ENCODE results near the gene ZAR1. TPM values are rescaled to one million over a fixed set of nuclear protein-coding genes. Genes with fewer than 3 reads are reported as not detected.
"Not testable (repeated sequence)": the region's sequence is repeated elsewhere in the genome, so short reads cannot be mapped to it uniquely, and the experiment has no call there.

Gene ZAR1, protein sequence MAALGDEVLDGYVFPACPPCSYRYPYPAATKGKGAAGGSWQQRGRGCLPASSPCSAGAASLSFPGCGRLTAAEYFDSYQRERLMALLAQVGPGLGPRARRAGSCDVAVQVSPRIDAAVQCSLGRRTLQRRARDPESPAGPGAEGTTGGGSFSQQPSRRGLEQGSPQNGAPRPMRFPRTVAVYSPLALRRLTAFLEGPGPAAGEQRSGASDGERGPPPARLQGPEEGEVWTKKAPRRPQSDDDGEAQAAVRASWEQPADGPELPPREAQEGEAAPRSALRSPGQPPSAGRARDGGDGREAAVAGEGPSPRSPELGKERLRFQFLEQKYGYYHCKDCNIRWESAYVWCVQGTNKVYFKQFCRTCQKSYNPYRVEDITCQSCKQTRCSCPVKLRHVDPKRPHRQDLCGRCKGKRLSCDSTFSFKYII
- total RNA-seq, result not detected in 2 replicates

- no peak for DNase-seq (ENCODE audit: low read depth in 2 of 2)
Measured at GRCh38 chr4:48490012-48490679, at the start of gene ZAR1. Gene ZAR1 (plus strand): TSS chr4:48490252. CDS start chr4:48490292, 40 bp downstream.

- not testable (repeated sequence) for DNase-seq (ENCODE audit: low read depth in 2 of 2)
Measured at GRCh38 chr4:48440914-48441313, 49.1 kb upstream of the ZAR1 start.

DNA sequence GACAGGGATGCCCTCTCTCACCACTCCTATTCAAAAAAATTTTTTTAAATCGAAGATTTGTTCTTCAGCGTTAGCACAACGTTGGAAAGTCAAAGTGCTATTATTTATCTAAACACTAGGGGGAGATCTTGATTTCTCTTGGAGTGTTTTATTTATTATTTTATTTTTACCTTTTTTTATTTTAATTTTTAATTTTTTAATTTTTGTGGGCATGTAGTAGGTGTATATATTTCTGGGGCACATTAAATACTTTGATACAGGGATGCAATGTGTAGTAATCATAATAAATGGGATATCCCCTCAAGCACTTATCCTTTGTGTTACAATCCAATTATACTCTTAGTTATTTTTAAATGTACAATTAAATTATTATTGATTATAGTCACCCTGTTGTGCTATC is 44.3 kb upstream of the ZAR1 start:
- peak; percentile 27 to 43 for DNase-seq (ENCODE audit: low read depth in 2 of 2)

GRCh38 chr4:48446642-48447041 is 43.4 kb upstream of the ZAR1 start:
- no peak for DNase-seq (ENCODE audit: low read depth in 2 of 2)

DNA sequence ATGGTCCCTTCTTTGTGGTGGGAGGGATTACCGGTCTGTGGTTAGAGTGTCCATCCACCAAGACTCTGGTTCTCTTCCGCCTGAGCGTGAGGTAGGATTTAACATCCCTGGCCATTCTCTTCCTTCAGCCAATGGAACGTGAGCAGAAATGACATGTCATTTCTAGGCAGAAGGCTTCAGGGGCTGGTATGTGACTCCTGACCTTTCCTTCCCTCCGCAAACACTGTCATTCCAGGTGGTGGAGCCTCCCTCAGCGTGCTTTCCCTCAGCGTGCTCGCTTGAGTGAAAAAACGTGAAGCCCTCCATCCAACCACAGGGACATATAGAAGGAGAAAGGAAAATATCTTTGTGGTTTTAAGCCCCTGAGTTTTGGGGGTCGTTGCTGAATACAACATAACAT is 40.9 kb upstream of the ZAR1 start:
- DNase-seq (ENCODE audit: low read depth in 2 of 2), result no peak

GRCh38 chr4:48450740-48451139 is 39.3 kb upstream of the ZAR1 start:
- DNase-seq (ENCODE audit: low read depth in 2 of 2), result no peak

GRCh38 chr4:48451656-48452055 is 38.4 kb upstream of the ZAR1 start:
- DNase-seq (ENCODE audit: low read depth in 2 of 2), result not testable (repeated sequence)

DNA sequence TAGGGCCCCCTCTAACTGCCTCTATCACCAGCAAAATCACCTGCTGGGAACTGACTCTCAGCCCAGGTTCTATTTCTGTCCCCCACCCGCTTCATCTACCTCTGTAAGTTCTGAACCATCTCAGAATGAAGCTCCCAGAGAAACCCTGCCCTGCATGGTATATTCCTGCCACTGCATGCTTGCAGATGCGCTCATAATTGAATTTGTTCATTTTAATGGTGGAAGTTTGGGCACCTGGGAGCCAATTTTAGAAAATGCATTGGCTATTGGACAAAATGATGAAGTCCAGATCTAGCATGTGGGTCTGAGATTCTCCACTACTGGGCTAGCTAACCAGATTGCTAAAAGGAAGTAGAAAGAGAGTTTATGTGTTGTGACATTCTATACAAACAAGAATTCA is 35.5 kb upstream of the ZAR1 start:
- no peak for DNase-seq (ENCODE audit: low read depth in 2 of 2)

- DNase-seq (ENCODE audit: low read depth in 2 of 2), result no peak
Measured at GRCh38 chr4:48461000-48461399, 29.1 kb upstream of the ZAR1 start.

- DNase-seq (ENCODE audit: low read depth in 2 of 2), result no peak
Measured at GRCh38 chr4:48462363-48462762, 27.7 kb upstream of the ZAR1 start.

DNA sequence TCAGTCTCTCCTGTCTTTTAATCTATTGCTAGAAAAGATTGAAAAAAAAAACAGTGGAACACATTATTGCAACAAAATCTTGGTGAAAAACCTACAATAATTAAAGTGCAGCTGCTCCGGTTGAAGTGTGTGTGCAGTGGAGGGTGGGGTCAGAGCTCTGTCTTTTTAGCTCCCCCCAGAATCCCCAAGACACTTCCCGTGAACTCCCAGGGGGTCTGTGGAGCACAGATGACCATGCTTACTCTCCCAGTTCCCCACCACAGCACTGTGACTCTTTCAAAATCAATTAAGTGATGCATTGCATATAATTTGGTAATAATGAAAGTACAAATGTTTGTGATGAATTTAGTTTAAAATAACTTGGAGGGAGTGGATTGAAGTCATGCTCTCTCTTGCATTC is 22.6 kb upstream of the ZAR1 start:
- no peak for DNase-seq (ENCODE audit: low read depth in 2 of 2)

GRCh38 chr4:48467891-48468290 is 22.2 kb upstream of the ZAR1 start:
- no peak for DNase-seq (ENCODE audit: low read depth in 2 of 2)

DNA sequence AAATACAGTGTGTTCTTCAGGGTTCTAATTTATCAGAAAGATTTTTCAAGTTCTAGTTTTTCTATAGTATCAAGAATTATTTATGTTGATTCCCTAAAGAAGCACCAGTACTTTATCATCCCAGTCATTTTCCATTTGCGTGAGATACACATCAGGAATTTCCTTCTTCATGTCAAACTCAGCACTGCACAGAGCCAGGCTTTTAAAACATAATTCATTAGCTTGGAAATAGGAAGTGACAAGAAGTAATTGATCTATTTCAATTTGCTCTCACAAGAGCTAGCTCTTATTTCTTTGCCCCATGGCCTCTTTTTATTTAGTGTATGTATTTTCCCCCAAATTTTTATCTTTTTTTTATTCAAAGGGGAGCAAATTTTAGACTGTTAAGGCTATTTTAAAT is 19.9 kb upstream of the ZAR1 start:
- DNase-seq (ENCODE audit: low read depth in 2 of 2), result no peak

DNA sequence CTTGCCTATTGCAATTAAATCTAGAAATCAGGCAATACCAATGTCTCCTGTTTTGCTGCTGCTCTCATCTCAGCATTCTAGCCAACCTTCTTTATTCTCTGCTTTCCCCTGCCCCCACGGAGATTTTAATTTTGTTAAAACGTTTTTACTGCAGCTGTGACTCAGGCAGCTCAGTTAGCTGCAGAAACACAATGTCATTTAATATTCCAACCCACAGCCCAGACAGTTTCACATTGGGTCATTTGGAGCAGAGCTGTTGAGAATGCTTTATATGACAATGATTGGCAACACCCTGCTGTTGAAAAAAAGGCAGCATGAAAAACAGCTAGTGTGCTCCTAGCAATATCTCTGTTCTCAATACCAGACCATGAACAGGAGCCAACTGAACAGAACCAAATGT is 19.5 kb upstream of the ZAR1 start:
- DNase-seq (ENCODE audit: low read depth in 2 of 2), result no peak

DNA sequence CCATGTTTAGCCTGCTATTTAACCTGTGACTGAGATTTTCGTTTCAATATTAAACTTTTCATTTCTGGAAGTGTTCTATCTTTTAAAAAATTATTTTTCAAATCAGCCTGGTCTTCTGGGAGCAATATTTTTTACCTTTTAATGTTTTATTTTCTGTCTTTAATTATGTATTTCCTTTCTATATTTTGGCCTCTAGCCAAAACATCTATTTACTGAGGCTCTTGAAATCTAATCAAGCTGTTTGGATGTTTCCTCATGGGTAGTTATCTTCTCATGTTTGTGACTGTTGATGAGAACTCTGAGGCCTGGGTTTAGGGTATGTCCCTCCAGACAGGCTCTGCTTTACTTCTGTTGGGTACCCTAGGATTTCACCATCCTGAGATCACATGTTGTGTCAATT is 17.3 kb upstream of the ZAR1 start:
- DNase-seq (ENCODE audit: low read depth in 2 of 2), result no peak

DNA sequence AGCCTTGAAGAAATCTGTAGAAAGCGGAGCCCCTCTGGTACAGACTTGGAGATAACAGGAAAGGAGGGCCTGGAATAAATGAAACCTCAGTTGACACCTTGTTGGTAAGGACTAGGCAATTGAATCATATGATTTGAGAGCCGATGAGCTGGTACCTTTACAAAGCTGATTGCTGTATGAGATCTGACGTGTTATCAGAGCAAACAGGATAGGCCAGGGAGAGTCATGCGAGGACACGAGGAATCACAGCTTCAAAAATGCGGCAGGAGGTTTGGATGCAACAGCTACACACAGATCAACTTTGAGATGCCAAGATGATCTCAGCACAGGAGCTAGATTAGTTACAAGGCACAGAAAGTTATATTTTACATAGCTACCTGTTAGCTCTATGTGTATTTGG is 14.3 kb upstream of the ZAR1 start:
- no peak for DNase-seq (ENCODE audit: low read depth in 2 of 2)

DNA sequence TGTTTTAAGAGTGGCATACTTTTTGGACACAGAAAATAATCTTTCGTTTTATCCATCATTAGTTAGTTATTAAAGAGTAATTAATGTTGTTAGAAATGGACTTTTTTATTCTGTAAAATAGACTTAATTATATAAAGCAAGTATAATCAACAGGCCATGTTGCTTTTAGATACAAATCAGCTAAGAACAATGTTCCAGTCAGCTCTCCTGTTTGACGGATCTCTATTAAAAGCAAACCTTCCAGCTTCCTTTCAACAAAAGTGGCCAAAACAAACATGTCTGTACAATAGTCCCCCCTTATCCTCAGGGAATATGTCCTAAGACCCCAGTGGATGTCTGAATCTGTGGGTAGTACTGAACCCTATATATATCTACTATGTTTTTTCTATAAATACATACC is 11.8 kb upstream of the ZAR1 start:
- DNase-seq (ENCODE audit: low read depth in 2 of 2), result peak in 1 of 2 donors; percentile 48

GRCh38 chr4:48481581-48481980 is 8.5 kb upstream of the ZAR1 start:
- DNase-seq (ENCODE audit: low read depth in 2 of 2), result no peak

DNA sequence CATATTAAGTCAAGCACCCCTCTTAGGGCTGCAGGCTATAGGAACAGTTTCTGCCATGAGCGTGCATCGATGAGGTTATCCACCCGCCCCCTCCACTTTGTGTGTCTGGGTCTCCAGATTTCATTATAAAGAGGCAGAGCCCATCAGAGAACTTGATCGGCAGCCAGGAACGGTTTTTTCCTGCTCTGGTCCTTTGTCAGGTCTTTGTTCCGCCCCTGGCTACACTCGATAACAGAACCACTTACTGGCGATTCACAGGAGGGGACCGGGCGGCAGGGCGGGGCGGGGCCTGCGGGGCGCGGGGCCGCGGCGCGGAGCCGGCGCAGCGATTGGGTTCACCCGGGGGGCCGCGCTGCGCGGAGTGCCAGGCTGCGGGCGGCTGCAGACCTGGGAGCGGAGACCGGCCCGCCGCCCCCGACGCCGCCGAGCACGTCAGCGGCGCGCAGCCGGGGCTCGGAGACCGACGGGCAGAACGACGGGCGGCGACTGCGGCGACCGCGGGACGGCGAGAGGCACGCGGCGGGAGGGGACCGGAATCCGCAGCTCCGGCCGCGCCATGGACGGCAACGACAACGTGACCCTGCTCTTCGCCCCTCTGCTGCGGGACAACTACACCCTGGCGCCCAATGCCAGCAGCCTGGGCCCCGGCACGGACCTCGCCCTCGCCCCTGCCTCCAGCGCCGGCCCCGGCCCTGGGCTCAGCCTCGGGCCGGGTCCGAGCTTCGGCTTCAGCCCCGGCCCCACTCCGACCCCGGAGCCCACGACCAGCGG is 6.9 kb upstream of the ZAR1 start, which contains the start of gene SLC10A4:
Gene SLC10A4, plus strand, starts transcription at position 338 of the 771 bp plus-strand sequence. Its CDS starts 219 bp downstream, at position 557.
- DNase-seq (ENCODE audit: low read depth in 2 of 2), result peak in 1 of 2 donors; percentile 43

DNA sequence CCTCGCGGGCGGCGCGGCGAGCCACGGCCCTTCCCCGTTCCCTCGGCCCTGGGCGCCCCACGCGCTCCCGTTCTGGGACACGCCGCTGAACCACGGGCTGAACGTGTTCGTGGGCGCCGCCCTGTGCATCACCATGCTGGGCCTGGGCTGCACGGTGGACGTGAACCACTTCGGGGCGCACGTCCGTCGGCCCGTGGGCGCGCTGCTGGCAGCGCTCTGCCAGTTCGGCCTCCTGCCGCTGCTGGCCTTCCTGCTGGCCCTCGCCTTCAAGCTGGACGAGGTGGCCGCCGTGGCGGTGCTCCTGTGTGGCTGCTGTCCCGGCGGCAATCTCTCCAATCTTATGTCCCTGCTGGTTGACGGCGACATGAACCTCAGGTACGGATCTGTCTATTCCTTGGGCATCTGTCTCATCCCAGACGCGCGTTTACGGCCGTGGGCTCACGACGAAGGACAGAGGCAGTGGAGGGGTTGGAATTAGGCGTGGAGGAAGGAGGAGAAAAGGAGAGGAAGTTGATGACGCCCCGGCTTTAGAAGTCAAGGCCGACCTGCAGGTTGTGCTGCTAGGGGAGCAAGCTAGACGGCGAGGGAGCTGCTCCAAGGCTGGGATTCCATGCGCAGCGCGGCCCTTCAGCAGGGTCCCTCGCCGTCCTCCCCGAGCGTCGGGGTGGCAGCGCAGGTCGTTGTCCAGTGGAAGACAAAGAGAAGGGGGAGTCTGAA is 6.1 kb upstream of the ZAR1 start:
- DNase-seq (ENCODE audit: low read depth in 2 of 2), result peak in 1 of 2 donors; percentile 16

- DNase-seq (ENCODE audit: low read depth in 2 of 2), result no peak
Measured at GRCh38 chr4:48484494-48485168, 5.4 kb upstream of the ZAR1 start.

All from lung microvascular endothelial cell (primary cell).